Endothelial cell of umbilical vein (primary cell): ENCODE results near the gene MTCH1. TPM values are rescaled to one million over a fixed set of nuclear protein-coding genes. Genes with fewer than 3 reads are reported as not detected.

Experiments
- BruUV-seq: library from RNA; stranded (reverse); fragments of 400-500 nt; replicated peaks from 2 replicates; lab custom pipeline; 2021; lab: Mats Ljungman, UMichigan
- CTCF ChIA-PET: fragments of 300-600, 350-600 bp; sonication (Branson Sonifier 250); formaldehyde crosslinking; loops from one replicate; lab custom pipeline; 2021; ENCODE audit warnings: antibody characterized with exemption, inconsistent platforms; lab: Charles Lee
- POLR2A ChIA-PET: fragments of 300-600, 350-600 bp; sonication (Branson Sonifier 250); formaldehyde crosslinking; loops from one replicate; lab custom pipeline; 2021; ENCODE audit warnings: antibody characterized with exemption, inconsistent platforms; lab: Charles Lee
- DNase-seq: peaks from one replicate; pipeline ENCODE4 v3.0.0-alpha.2; 2011; ENCODE audit warnings: low read depth, low spot score
- FAIRE-seq: peaks from 2 replicates; lab custom pipeline; 2011; peaks lifted over from hg19 to GRCh38; lab: Jason Lieb, UNC
- H2AFZ ChIP-seq: 2 replicates; pipeline ENCODE4 v1.6.0; 2012; ENCODE audit warnings: low read depth, low read length, control low read depth, inconsistent platforms
- H3K27ac ChIP-seq: 2 replicates; pipeline ENCODE4 v1.5.1; 2011; ENCODE audit warnings: low read depth, mild to moderate bottlenecking, control low read depth, low read length, moderate library complexity; ENCODE audit not compliant: insufficient read depth
- H3K27me3 ChIP-seq, 2 experiments: 2 replicates each; pipeline versions ENCODE4 v1.6.0 to v1.6.1; 2011; ENCODE audit warnings: low read length in 2 of 2, mixed read lengths in 1 of 2; ENCODE audit not compliant: control insufficient read depth in 2 of 2, insufficient read depth in 2 of 2
- H3K36me3 ChIP-seq, 2 experiments: 2 replicates in 1 of 2; 3 replicates in 1 of 2; pipeline ENCODE4 v1.5.1; 2011; ENCODE audit warnings: low read length in 2 of 2, mild to moderate bottlenecking in 1 of 2, moderate library complexity in 1 of 2; ENCODE audit not compliant: control insufficient read depth in 2 of 2, insufficient read depth in 2 of 2; ENCODE audit errors: extremely low read depth in 1 of 2
- H3K4me1 ChIP-seq: 3 replicates; pipeline ENCODE4 v1.5.1; 2011; ENCODE audit warnings: mild to moderate bottlenecking, low read length; ENCODE audit not compliant: control insufficient read depth, insufficient read depth; ENCODE audit errors: extremely low read depth
- H3K4me2 ChIP-seq: 2 replicates; pipeline ENCODE4 v1.6.1; 2011; ENCODE audit warnings: low read length, control low read depth, mixed read lengths; ENCODE audit not compliant: insufficient read depth
- H3K4me3 ChIP-seq, 3 experiments: fragments of 200-600 bp in 1 of 3; sonication (generic), shearing (Covaris generic) in 1 of 3; replicated peaks in 1 of 3; 2 replicates each; pipeline ENCODE4 v1.5.1; 2011 to 2016; ENCODE audit warnings: control low read depth in 3 of 3, low read length in 3 of 3, mild to moderate bottlenecking in 2 of 3, inconsistent platforms in 1 of 3, low read depth in 1 of 3, moderate library complexity in 1 of 3; ENCODE audit not compliant: insufficient read depth in 1 of 3
- H3K79me2 ChIP-seq: 2 replicates; pipeline ENCODE4 v1.6.0; 2012; ENCODE audit warnings: low read length, inconsistent platforms; ENCODE audit not compliant: control insufficient read depth, insufficient read depth
- H3K9ac ChIP-seq: replicated peaks from 2 replicates; pipeline ENCODE3; 2011; ENCODE audit warnings: low read length, control low read depth; ENCODE audit not compliant: insufficient read depth; ENCODE audit errors: extremely low read depth
- H3K9me1 ChIP-seq: replicated peaks from 3 replicates; pipeline ENCODE4 v1.6.0; 2011; ENCODE audit warnings: mild to moderate bottlenecking, low read length; ENCODE audit not compliant: control insufficient read depth, insufficient read depth; ENCODE audit errors: extremely low read depth
- H3K9me3 ChIP-seq: replicated peaks from 2 replicates; pipeline ENCODE4 v1.5.1; 2012; ENCODE audit warnings: low read length, inconsistent platforms; ENCODE audit not compliant: control insufficient read depth, insufficient read depth
- H4K20me1 ChIP-seq: replicated peaks from 2 replicates; pipeline ENCODE3; 2011; ENCODE audit warnings: mild to moderate bottlenecking, low read length; ENCODE audit not compliant: control insufficient read depth, insufficient read depth; ENCODE audit errors: extremely low read depth
- CTCF ChIP-seq, 2 donors: IDR thresholded peaks; 1 replicate in 1 of 2; 2 replicates in 1 of 2; pipeline ENCODE4 v1.5.1; 2011; ENCODE audit warnings: low read length in 2 of 2, mild to moderate bottlenecking in 2 of 2, moderate library complexity in 2 of 2, control low read depth in 1 of 2, inconsistent platforms in 1 of 2, low read depth in 1 of 2; ENCODE audit not compliant: insufficient read depth in 1 of 2; ENCODE audit errors: extremely low read depth in 1 of 2
- EZH2 ChIP-seq: IDR thresholded peaks from 2 replicates; pipeline ENCODE4 v1.6.1; 2012; ENCODE audit warnings: borderline replicate concordance, low read depth, mild to moderate bottlenecking, moderate library complexity, low read length, inconsistent platforms; ENCODE audit not compliant: severe bottlenecking
- FOS ChIP-seq: IDR thresholded peaks from 2 replicates; pipeline ENCODE4 v1.6.1; 2011; ENCODE audit warnings: mild to moderate bottlenecking, low read length, moderate library complexity, borderline replicate concordance; ENCODE audit not compliant: insufficient read depth
- GATA2 ChIP-seq: IDR thresholded peaks from 2 replicates; pipeline ENCODE4 v1.7.0; 2011; ENCODE audit warnings: low read depth, mild to moderate bottlenecking, moderate library complexity, mixed read lengths, low read length; ENCODE audit not compliant: insufficient read length, insufficient read depth
- JUN ChIP-seq: IDR thresholded peaks from 2 replicates; pipeline ENCODE4 v1.6.1; 2011; ENCODE audit warnings: borderline replicate concordance, low read depth; ENCODE audit not compliant: insufficient read length, insufficient read depth
- MAX ChIP-seq: IDR thresholded peaks from 2 replicates; pipeline ENCODE4 v1.6.1; 2011; ENCODE audit not compliant: insufficient read depth, insufficient read length
- MYC ChIP-seq: IDR thresholded peaks from one replicate; pipeline ENCODE4 v1.6.1; 2011; ENCODE audit warnings: mild to moderate bottlenecking, low read depth, low read length
- POLR2A ChIP-seq: IDR thresholded peaks from 2 replicates; pipeline ENCODE4 v1.6.1; 2012; ENCODE audit warnings: low read depth, mild to moderate bottlenecking, control low read depth, low read length
- POLR2AphosphoS5 ChIP-seq: IDR thresholded peaks from 2 replicates; pipeline ENCODE4 v1.6.1; 2012; ENCODE audit warnings: low read depth, mild to moderate bottlenecking, control low read depth, low read length, moderate library complexity; ENCODE audit not compliant: insufficient read depth
- dilution Hi-C: fragments of 300-500 bp; cut with MboI; formaldehyde crosslinking; loops from one replicate; pipeline ENCODE4 v1.15.0; 2019; ENCODE audit warnings: low sequenced_read_pairs; ENCODE audit not compliant: extremely low pct_ligation_motif_present
- intact Hi-C: fragments of 100-400 bp; cut with micrococcal nuclease; formaldehyde crosslinking; loops from one replicate; pipeline ENCODE4 v1.10.0; 2022
- polyA plus RNA-seq, 4 experiments: library from polyadenylated mRNA; depleted of rRNA in 3 of 4; stranded (reverse) in 3 of 4; unstranded in 1 of 4; fragments of >200 nt; gene quantifications; 2 replicates each; pipeline versions ENCODE4 v1.2.1 to v1.2.3, GENCODE V29; 2011 to 2012; ENCODE audit warnings: missing spikeins in 1 of 4
- total RNA-seq: library from RNA; stranded (reverse); gene quantifications from 2 replicates; pipeline ENCODE4 v1.2.3, GENCODE V29; 2021

Gene MTCH1
- total and polyA plus RNA-seq, 2 donors (not counting 3 experiments of a cell fraction or from before 2014, with no cell fraction given): 218 to 228 TPM

GRCh38 chr6:36957773-36958271 is 28.2 kb downstream of the MTCH1 start:
- Histone ChIP-seq H3K27me3 (no peaks in the 10 kb centered on the region), H3K9me3 (no peaks in the 10 kb centered on the region), H4K20me1 (no peaks in the 10 kb centered on the region), H2AFZ (no peak overlapping the region), H3K4me1 (peaks cover 3% of the 10 kb centered on the region), H3K9me1 (no peaks in the 10 kb centered on the region), H3K27ac (no peak overlapping the region), H3K79me2 (no peaks in the 10 kb centered on the region), H3K4me3 (no peak overlapping the region), H3K9ac (no peak overlapping the region), H3K36me3 (no peaks in the 10 kb centered on the region), H3K4me2 (no peak overlapping the region)
- FAIRE-seq (no peak), DNase-seq (no peak)
- TF ChIP-seq MYC (no peak), MAX (no peak), EZH2 (no peak), POLR2A (no peak), GATA2 (no peak), FOS (no peak), JUN (no peak), POLR2AphosphoS5 (no peak), CTCF (IDR thresholded peaks at IDR 0.05; ENCODE audit: extremely low read depth in 1 of 2, insufficient read depth in 1 of 2, low read depth in 1 of 2, low read length in 2 of 2) (no peak)
- intact Hi-C loops: no loop called here
- dilution Hi-C loops: no loop called here
- POLR2A ChIA-PET: no interaction called here
- BruUV-seq: no TSS peak
- CTCF ChIA-PET: interaction anchor here (2.1 kb wide), 1 partner anchor 20 kb away, joined by 4 read pairs; no protein-coding TSS in a partner anchor
